Kidney (tissue), 14 donors: ENCODE measurements around the gene BYSL. TPM values are rescaled to one million over a fixed set of nuclear protein-coding genes. Genes with fewer than 3 reads are reported as not detected.
A peak's percentile ranks its signal among the peaks of the same experiment; 100 is the strongest.

ENCODE experiments used
- DNase-seq, 5 donors: peaks; one replicate each; pipeline ENCODE4 v3.0.0-alpha.2; 2013 to 2020
- FAIRE-seq: peaks from 2 replicates; lab custom pipeline; 2012; peaks lifted over from hg19 to GRCh38; lab: Jason Lieb, UNC
- H3K27ac ChIP-seq, 2 donors: one replicate each; pipeline ENCODE4 v1.7.0; 2013; ENCODE audit warnings: low read depth in 2 of 2, low read length in 2 of 2, inconsistent platforms in 1 of 2
- H3K27me3 ChIP-seq: one replicate; pipeline ENCODE4 v1.7.1; 2013; ENCODE audit warnings: low read length, inconsistent platforms; ENCODE audit not compliant: control insufficient read depth, insufficient read depth
- H3K36me3 ChIP-seq, 3 donors: one replicate each; pipeline versions ENCODE4 v1.7.0 to v1.7.1; 2013; ENCODE audit warnings: low read length in 3 of 3, control low read depth in 1 of 3, inconsistent platforms in 1 of 3; ENCODE audit not compliant: insufficient read depth in 3 of 3, control insufficient read depth in 2 of 3
- H3K4me1 ChIP-seq, 3 donors: one replicate each; pipeline versions ENCODE4 v1.7.0 to v1.7.1; 2013; ENCODE audit warnings: low read length in 3 of 3, inconsistent platforms in 1 of 3, low read depth in 1 of 3; ENCODE audit not compliant: control insufficient read depth in 2 of 3, insufficient read depth in 2 of 3
- H3K4me3 ChIP-seq, 3 donors: one replicate each; pipeline versions ENCODE4 v1.7.0 to v1.8.1; 2013; ENCODE audit warnings: low read length in 3 of 3, control low read depth in 1 of 3, inconsistent platforms in 1 of 3
- H3K9ac ChIP-seq, 3 donors: one replicate each; pipeline versions ENCODE4 v1.7.0 to v1.7.1; 2013; ENCODE audit warnings: low read length in 3 of 3, control low read depth in 1 of 3, inconsistent platforms in 1 of 3
- H3K9me3 ChIP-seq, 3 donors: one replicate each; pipeline versions ENCODE4 v1.7.0 to v1.7.1; 2013; ENCODE audit warnings: low read length in 3 of 3, control low read depth in 1 of 3, inconsistent platforms in 1 of 3; ENCODE audit not compliant: control insufficient read depth in 2 of 3, insufficient read depth in 1 of 3
- intact Hi-C: fragments of 100-400 bp; cut with DNase I; formaldehyde crosslinking; loops from one replicate; pipeline ENCODE4 v1.11.1; 2022
- polyA plus RNA-seq: library from polyadenylated mRNA; stranded (reverse); fragments of 350-450 nt; fragmentation: Illumina TruSeq; extraction: RNeasy Lipid Tissue Mini Kit (QIAGEN cat#74804); gene quantifications from one replicate; pipeline ENCODE4 v1.2.3, GENCODE V29; 2014; ENCODE audit warnings: low read depth, low replicate concordance; ENCODE audit not compliant: insufficient read depth
- total RNA-seq: library from RNA; stranded (reverse); fragmentation: NEBNext Ultra II Directional; extraction: Animal tissue kit (Norgen Biotek cat#: 25700); gene quantifications from one replicate; pipeline ENCODE4 v1.2.1, GENCODE V29; 2021
- TF ChIP-seq, protein P1 (sequence below): IDR thresholded peaks from 3 replicates; pipeline ENCODE4 v1.5.1; 2012; ENCODE audit warnings: mild to moderate bottlenecking, moderate library complexity, borderline replicate concordance; ENCODE audit not compliant: insufficient read depth; ENCODE audit errors: extremely low read depth
- donor health status: control.
- donor health status: control.
- donor health status: control.
- donor health status: control.
- donor health status: control.
- donor health status: DM: yes; HTN: yes; CAD: no.
- donor health status: Normal renal cell carcinoma (clear cell type).

BYSL gene
- total and polyA plus RNA-seq, 2 donors from 2014 or later = 10.1 to 14.3 TPM

DNA sequence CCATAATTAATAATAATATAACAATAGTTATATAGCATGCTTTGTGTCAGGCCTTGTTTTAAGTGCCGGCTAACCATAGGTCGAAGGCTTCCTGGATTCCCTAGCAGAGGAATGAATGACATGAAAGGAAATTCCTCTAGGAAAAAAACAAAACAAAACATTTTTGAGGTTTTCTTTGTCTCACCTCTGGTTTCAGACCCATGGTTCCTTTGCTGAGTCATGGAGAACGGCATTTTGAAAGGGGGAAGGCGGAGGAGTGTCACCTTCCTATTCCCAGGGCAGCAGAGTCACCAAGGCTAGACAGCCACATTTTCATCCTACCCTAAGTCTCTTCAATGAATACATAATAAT lies 45.6 kb downstream of the BYSL start:
- H3K4me1 ChIP-seq = peaks cover 0 to 9% (median 0%) of the 10 kb centered on the region in 3 donors
- intact Hi-C loops = no loop called here
- no peaks in the 10 kb centered on the region for H3K36me3 ChIP-seq
- DNase-seq (peak in 1 of 5 donors; percentile 2), FAIRE-seq (no peak)
- no peaks in the 10 kb centered on the region for H3K9me3 ChIP-seq
- TF ChIP-seq, protein P1, sequence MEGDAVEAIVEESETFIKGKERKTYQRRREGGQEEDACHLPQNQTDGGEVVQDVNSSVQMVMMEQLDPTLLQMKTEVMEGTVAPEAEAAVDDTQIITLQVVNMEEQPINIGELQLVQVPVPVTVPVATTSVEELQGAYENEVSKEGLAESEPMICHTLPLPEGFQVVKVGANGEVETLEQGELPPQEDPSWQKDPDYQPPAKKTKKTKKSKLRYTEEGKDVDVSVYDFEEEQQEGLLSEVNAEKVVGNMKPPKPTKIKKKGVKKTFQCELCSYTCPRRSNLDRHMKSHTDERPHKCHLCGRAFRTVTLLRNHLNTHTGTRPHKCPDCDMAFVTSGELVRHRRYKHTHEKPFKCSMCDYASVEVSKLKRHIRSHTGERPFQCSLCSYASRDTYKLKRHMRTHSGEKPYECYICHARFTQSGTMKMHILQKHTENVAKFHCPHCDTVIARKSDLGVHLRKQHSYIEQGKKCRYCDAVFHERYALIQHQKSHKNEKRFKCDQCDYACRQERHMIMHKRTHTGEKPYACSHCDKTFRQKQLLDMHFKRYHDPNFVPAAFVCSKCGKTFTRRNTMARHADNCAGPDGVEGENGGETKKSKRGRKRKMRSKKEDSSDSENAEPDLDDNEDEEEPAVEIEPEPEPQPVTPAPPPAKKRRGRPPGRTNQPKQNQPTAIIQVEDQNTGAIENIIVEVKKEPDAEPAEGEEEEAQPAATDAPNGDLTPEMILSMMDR = no peak
- H3K27ac ChIP-seq = no peak overlapping the region
- H3K4me3 ChIP-seq = no peak overlapping the region
- H3K9ac ChIP-seq = no peak overlapping the region
- H3K27me3 ChIP-seq = no peaks in the 10 kb centered on the region

DNA sequence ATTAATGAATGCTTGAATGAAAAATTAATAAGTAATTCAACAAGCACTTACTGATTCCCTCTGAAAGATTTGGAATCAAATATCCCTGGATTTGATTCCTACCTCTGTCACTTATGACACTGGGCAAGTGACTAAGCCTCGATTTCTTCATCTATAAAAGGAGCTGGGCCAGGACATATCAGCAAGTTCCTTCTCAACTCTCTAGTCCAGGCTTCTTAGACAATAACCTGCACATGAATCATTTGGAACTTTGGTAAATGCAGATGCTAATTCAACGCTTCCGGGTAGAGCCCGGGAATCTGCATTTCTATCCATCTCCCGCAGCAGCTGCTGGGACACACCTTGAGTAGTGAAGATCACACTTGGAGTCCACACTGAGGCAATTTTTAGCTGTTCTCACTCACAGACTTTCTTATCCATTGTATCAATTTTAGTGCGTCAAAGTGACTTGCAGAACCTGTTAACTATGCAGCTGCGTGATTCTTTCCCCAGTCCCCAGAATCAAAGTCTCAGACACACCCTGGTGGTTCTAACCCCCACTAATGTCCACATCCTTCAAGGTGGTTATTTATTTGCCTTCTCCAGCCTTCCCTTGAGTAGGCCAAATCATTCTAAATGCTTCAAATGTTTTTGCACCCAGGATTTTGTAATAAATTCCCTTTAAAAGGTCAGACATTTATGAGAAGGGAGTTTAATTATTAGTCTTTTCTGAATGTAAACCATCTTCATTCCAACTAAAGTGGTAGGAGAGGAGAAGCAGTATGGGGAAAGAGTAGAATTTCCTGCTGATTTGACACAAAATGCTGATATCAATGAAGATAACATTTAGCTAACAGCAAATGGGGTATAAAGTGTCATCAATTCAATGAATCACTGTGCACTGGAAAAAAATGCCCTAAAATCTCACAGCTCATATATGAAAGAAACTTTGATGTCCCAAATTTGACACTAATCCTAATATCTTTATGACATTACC lies 46.3 kb downstream of the BYSL start:
- Histone ChIP-seq H3K27me3 (no peaks in the 10 kb centered on the region), H3K9me3 (no peaks in the 10 kb centered on the region), H3K4me1 (peaks cover 0 to 9% (median 0%) of the 10 kb centered on the region in 3 donors), H3K36me3 (no peaks in the 10 kb centered on the region), H3K9ac (no peak overlapping the region), H3K27ac (no peak overlapping the region), H3K4me3 (no peak overlapping the region)
- TF ChIP-seq, protein P1 = no peak
- DNase-seq (peak in 2 of 5 donors; percentile 7 to 12), FAIRE-seq (no peak)
- intact Hi-C loops = no loop called here

DNA sequence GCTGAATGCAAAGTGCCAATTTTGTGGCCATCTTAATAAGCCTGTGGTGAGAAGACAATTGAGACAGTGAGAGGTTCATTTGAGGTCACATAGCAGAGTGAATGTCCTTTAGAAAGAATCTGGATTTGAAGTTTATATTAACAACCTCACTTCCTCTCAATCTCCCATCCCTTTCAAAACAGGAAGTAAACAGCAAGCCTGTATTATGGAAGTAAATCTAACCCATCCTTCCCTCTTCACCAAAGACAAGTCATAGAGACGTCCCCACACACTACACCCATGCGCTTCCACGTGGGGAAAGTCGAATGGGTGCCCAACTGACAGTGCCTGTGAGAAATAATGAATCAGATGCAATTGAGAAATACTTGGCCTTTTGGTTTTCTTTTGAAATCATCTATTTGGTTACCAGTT lies 49.1 kb downstream of the BYSL start:
- FAIRE-seq (no peak), DNase-seq (peak in 1 of 5 donors; percentile 7)
- intact Hi-C loops = no loop called here
- no peaks in the 10 kb centered on the region for H3K36me3 ChIP-seq
- TF ChIP-seq, protein P1 = no peak
- H3K4me3 ChIP-seq = no peak overlapping the region
- no peak overlapping the region for H3K9ac ChIP-seq
- no peaks in the 10 kb centered on the region for H3K27me3 ChIP-seq
- H3K4me1 ChIP-seq = peaks cover 0 to 9% (median 0%) of the 10 kb centered on the region in 3 donors
- no peak overlapping the region for H3K27ac ChIP-seq
- no peaks in the 10 kb centered on the region for H3K9me3 ChIP-seq
